Neural progenitor cell (in vitro differentiated cells): Measurements from ENCODE around the gene NOXO1. TPM values are rescaled to one million over a fixed set of nuclear protein-coding genes. Genes with fewer than 3 reads are reported as not detected.
A peak's percentile ranks its signal among the peaks of the same experiment; 100 is the strongest.

Experiments
- DNase-seq: peaks from one replicate; pipeline ENCODE4 v3.0.0-alpha.2; 2016; ENCODE audit warnings: low spot score
- H2AFZ ChIP-seq: fragments of 200-600 bp; sonication (generic); replicated peaks from 2 replicates; pipeline ENCODE4 v1.6.1; 2016; ENCODE audit warnings: antibody characterized with exemption
- H3F3A ChIP-seq: fragments of 200-600 bp; sonication (generic); 2 replicates; pipeline ENCODE4 v1.6.1; 2016; ENCODE audit warnings: antibody characterized with exemption, low read depth
- H3K27ac ChIP-seq: fragments of 200-600 bp; sonication (generic); 2 replicates; pipeline ENCODE4 v1.5.1; 2016; ENCODE audit warnings: mild to moderate bottlenecking
- H3K27me3 ChIP-seq: fragments of 200-600 bp; sonication (generic); 2 replicates; pipeline ENCODE4 v1.6.1; 2016; ENCODE audit warnings: mild to moderate bottlenecking, moderate library complexity
- H3K36me3 ChIP-seq: fragments of 200-600 bp; sonication (generic); 2 replicates; pipeline ENCODE4 v1.5.1; 2016
- H3K4me1 ChIP-seq: fragments of 200-600 bp; sonication (generic); 2 replicates; pipeline ENCODE4 v1.6.1; 2016; ENCODE audit warnings: mixed run types
- H3K4me2 ChIP-seq: fragments of 200-600 bp; sonication (generic); 2 replicates; pipeline ENCODE4 v1.6.1; 2016
- H3K4me3 ChIP-seq: fragments of 200-600 bp; sonication (generic); 2 replicates; pipeline ENCODE4 v1.5.1; 2016
- H3K79me2 ChIP-seq: fragments of 200-600 bp; sonication (generic); 2 replicates; pipeline ENCODE4 v1.6.1; 2016; ENCODE audit warnings: low read depth
- H3K9ac ChIP-seq: fragments of 200-600 bp; sonication (generic); 2 replicates; pipeline ENCODE4 v1.6.1; 2016
- H3K9me3 ChIP-seq: fragments of 200-600 bp; sonication (generic); 2 replicates; pipeline ENCODE4 v1.5.1; 2016; ENCODE audit warnings: low read depth
- H4K20me1 ChIP-seq: fragments of 200-600 bp; sonication (generic); 2 replicates; pipeline ENCODE4 v1.6.1; 2016; ENCODE audit warnings: low read depth
- H3K27ac Mint-ChIP-seq: 3 replicates; pipeline ENCODE4 v1.8.0; 2021; ENCODE audit warnings: mixed read lengths
- H3K27me3 Mint-ChIP-seq: 2 replicates; pipeline ENCODE4 v1.8.0; 2022; ENCODE audit warnings: low read depth, mild to moderate bottlenecking, inconsistent platforms, moderate library complexity, mixed read lengths; ENCODE audit not compliant: insufficient read depth
- H3K36me3 Mint-ChIP-seq: 3 replicates; pipeline ENCODE4 v1.8.0; 2021; ENCODE audit warnings: mixed read lengths
- H3K4me1 Mint-ChIP-seq: 3 replicates; pipeline ENCODE4 v1.8.0; 2021; ENCODE audit warnings: mixed read lengths
- H3K4me3 Mint-ChIP-seq: 3 replicates; pipeline ENCODE4 v1.8.0; 2021; ENCODE audit warnings: mild to moderate bottlenecking, moderate library complexity, mixed read lengths
- H3K9me3 Mint-ChIP-seq: 3 replicates; pipeline ENCODE4 v1.8.0; 2020; ENCODE audit warnings: mixed read lengths
- CTCF ChIP-seq: fragments of 200-600 bp; sonication (generic); IDR thresholded peaks from 2 replicates; pipeline ENCODE4 v1.5.1; 2017; ENCODE audit warnings: antibody characterized with exemption, mild to moderate bottlenecking
- EZH2 ChIP-seq: fragments of 200-600 bp; sonication (generic); IDR thresholded peaks from 2 replicates; pipeline ENCODE4 v1.6.1; 2017; ENCODE audit warnings: antibody characterized with exemption, mild to moderate bottlenecking, moderate library complexity
- EZH2phosphoT487 ChIP-seq: fragments of 200-600 bp; sonication (generic); IDR thresholded peaks from 2 replicates; pipeline ENCODE4 v1.6.1; 2017; ENCODE audit warnings: antibody characterized with exemption
- total RNA-seq: library from RNA; depleted of rRNA; stranded (reverse); fragments of >200 nt; gene quantifications from 2 replicates; pipeline ENCODE4 v1.2.3, GENCODE V29; 2015; ENCODE audit warnings: low replicate concordance

The NOXO1 gene
- total RNA-seq, 1 donor from 2014 or later: not detected

GRCh38 chr16:1942810-1943726 lies 38.2 kb downstream of the NOXO1 start, which contains the start of gene MSRB1:
MSRB1 (minus strand) TSS chr16:1943199; CDS start chr16:1943156, 43 bp downstream.
- peak; percentile 100 for DNase-seq
- H3K36me3 Mint-ChIP-seq: no peaks in the 10 kb centered on the region
- Histone ChIP-seq H3K36me3 (no peaks in the 10 kb centered on the region), H3K27me3 (no peaks in the 10 kb centered on the region), H3K27ac (no peak within 1 kb of the TSS), H3K9ac (peak within 1 kb of the TSS; percentile 54), H3K4me2 (peak within 1 kb of the TSS; percentile 94), H3K4me1 (peaks cover 7% of the 10 kb centered on the region), H3K4me3 (peak within 1 kb of the TSS; percentile 90), H3K79me2 (peaks cover 10% of the 10 kb centered on the region), H3F3A (peaks cover 9% of the 10 kb centered on the region), H4K20me1 (no peaks in the 10 kb centered on the region), H3K9me3 (no peaks in the 10 kb centered on the region), H2AFZ (peak within 1 kb of the TSS; percentile 91)
- H3K27ac Mint-ChIP-seq: no peak within 1 kb of the TSS
- TF ChIP-seq CTCF (peak; percentile 19), EZH2phosphoT487 (no peak)
- peaks cover 2% of the 10 kb centered on the region for H3K27me3 Mint-ChIP-seq
- H3K9me3 Mint-ChIP-seq: no peaks in the 10 kb centered on the region
- peak within 1 kb of the TSS; percentile 92 for H3K4me3 Mint-ChIP-seq
- peaks cover 15% of the 10 kb centered on the region for H3K4me1 Mint-ChIP-seq

GRCh38 chr16:1942047-1942809 lies 39.0 kb downstream of the NOXO1 start:
- Histone ChIP-seq H4K20me1 (no peaks in the 10 kb centered on the region), H3K4me2 (peak overlapping the region; percentile 94), H3K27ac (no peak overlapping the region), H3K9me3 (no peaks in the 10 kb centered on the region), H3K9ac (peak overlapping the region; percentile 54), H2AFZ (peak overlapping the region; percentile 91), H3K36me3 (no peaks in the 10 kb centered on the region), H3K79me2 (peaks cover 10% of the 10 kb centered on the region), H3K4me3 (peak overlapping the region; percentile 90), H3K27me3 (no peaks in the 10 kb centered on the region), H3K4me1 (peaks cover 7% of the 10 kb centered on the region), H3F3A (peaks cover 9% of the 10 kb centered on the region)
- Mint-ChIP-seq H3K27ac (no peak overlapping the region), H3K9me3 (no peaks in the 10 kb centered on the region), H3K36me3 (no peaks in the 10 kb centered on the region), H3K27me3 (peaks cover 3% of the 10 kb centered on the region), H3K4me1 (peaks cover 15% of the 10 kb centered on the region), H3K4me3 (peak overlapping the region; percentile 92)
- no peak for TF ChIP-seq EZH2
- DNase-seq: no peak

GRCh38 chr16:1941162-1942046 lies 39.9 kb downstream of the NOXO1 start:
- Histone ChIP-seq H3K27ac (no peak overlapping the region), H3K79me2 (peaks cover 10% of the 10 kb centered on the region), H4K20me1 (no peaks in the 10 kb centered on the region), H3F3A (peaks cover 9% of the 10 kb centered on the region), H3K4me2 (peak overlapping the region; percentile 94), H3K9me3 (no peaks in the 10 kb centered on the region), H3K36me3 (no peaks in the 10 kb centered on the region), H2AFZ (no peak overlapping the region), H3K4me1 (peaks cover 7% of the 10 kb centered on the region), H3K27me3 (no peaks in the 10 kb centered on the region), H3K4me3 (no peak overlapping the region), H3K9ac (no peak overlapping the region)
- no peak for TF ChIP-seq EZH2phosphoT487
- peak; percentile 35 for TF ChIP-seq CTCF
- TF ChIP-seq EZH2: no peak
- Mint-ChIP-seq H3K9me3 (no peaks in the 10 kb centered on the region), H3K4me1 (peaks cover 15% of the 10 kb centered on the region), H3K27ac (no peak overlapping the region), H3K27me3 (peaks cover 4% of the 10 kb centered on the region), H3K36me3 (peaks cover 2% of the 10 kb centered on the region), H3K4me3 (peak overlapping the region; percentile 92)
- peak; percentile 58 for DNase-seq
